HG03575 (cell line): Measurements from ENCODE around the gene NRAS.
"Not testable (repeated sequence)": the region's sequence is repeated elsewhere in the genome, so short reads cannot be mapped to it uniquely, and the experiment has no call there.

Source experiments
- ATAC-seq: cut with Tn5 transposase; IDR thresholded peaks from one replicate; pipeline ENCODE4 v1.9.1; 2021; ENCODE audit not compliant: unreplicated experiment, insufficient number of reproducible peaks, low FRiP score; ENCODE audit errors: extremely low read depth

NRAS gene

GRCh38 chr1:114716304-114717170 is at the start of gene NRAS:
Gene NRAS (minus strand): TSS chr1:114716771. CDS start chr1:114716160, 611 bp downstream.
- ATAC-seq: peak; percentile 78

- ATAC-seq: no peak
These were observed 48.1 kb upstream of the NRAS start for GRCh38 chr1:114764689-114765088.

GRCh38 chr1:114758256-114758832 is 41.8 kb upstream of the NRAS start:
- ATAC-seq: no peak

GRCh38 chr1:114757455-114758255 is 41.1 kb upstream of the NRAS start, which contains the start of gene CSDE1:
Gene CSDE1 (minus strand): TSS chr1:114757984. CDS start chr1:114739890, 18,094 bp downstream.
- peak; percentile 45 for ATAC-seq

- ATAC-seq: no peak
These were observed 40.4 kb upstream of the NRAS start for GRCh38 chr1:114756949-114757454.

- peak; percentile 38 for ATAC-seq
These were observed 39.7 kb upstream of the NRAS start for GRCh38 chr1:114756009-114756892.

GRCh38 chr1:114755006-114755931 is 38.7 kb upstream of the NRAS start:
- no peak for ATAC-seq

- not testable (repeated sequence) for ATAC-seq
These were observed 37.1 kb upstream of the NRAS start for GRCh38 chr1:114753702-114754101.

GRCh38 chr1:114753143-114753542 is 36.6 kb upstream of the NRAS start:
- no peak for ATAC-seq

- no peak for ATAC-seq
These were observed 34.2 kb upstream of the NRAS start for GRCh38 chr1:114750780-114751179.

- no peak for ATAC-seq
These were observed 33.3 kb upstream of the NRAS start for GRCh38 chr1:114749835-114750234.

GRCh38 chr1:114746450-114747121 is 30.0 kb upstream of the NRAS start:
- no peak for ATAC-seq

- ATAC-seq: no peak
These were observed 28.7 kb upstream of the NRAS start for GRCh38 chr1:114745291-114745690.

- ATAC-seq: no peak
These were observed 25.6 kb upstream of the NRAS start for GRCh38 chr1:114741963-114742746.

GRCh38 chr1:114740331-114740730 is 23.8 kb upstream of the NRAS start:
- no peak for ATAC-seq

- no peak for ATAC-seq
These were observed 20.8 kb upstream of the NRAS start for GRCh38 chr1:114737314-114737849.
